ENCODE measurements around the gene CDK8. TPM values are rescaled to one million over a fixed set of nuclear protein-coding genes. Genes with fewer than 3 reads are reported as not detected.

The CDK8 gene
- total RNA-seq, 1 donor from 2014 or later: 11.3 TPM

GRCh38 chr13:26382366-26382765 lies 128.4 kb downstream of the CDK8 start:
- no peak for DNase-seq (ENCODE audit: extremely low spot score in 2 of 2)
- intact Hi-C loops (cut with DNase I): no loop called here
- no peak overlapping the region for H3K4me3 ChIP-seq
- H3K27me3 ChIP-seq: no peaks in the 10 kb centered on the region
- H3K9me3 ChIP-seq: no peaks in the 10 kb centered on the region
- no peaks in the 10 kb centered on the region for H3K4me1 ChIP-seq
- no peaks in the 10 kb centered on the region for H3K36me3 ChIP-seq
- TF ChIP-seq POLR2A (IDR thresholded peaks at IDR 0.05): no peak
- TF ChIP-seq CTCF (IDR thresholded peaks at IDR 0.05): no peak
- no peak for TF ChIP-seq POLR2AphosphoS5 (IDR thresholded peaks at IDR 0.05; ENCODE audit: insufficient read depth in 1 of 2, low read depth in 1 of 2)
- no peak overlapping the region for H3K27ac ChIP-seq

GRCh38 chr13:26382835-26383234 lies 128.9 kb downstream of the CDK8 start:
- no peaks in the 10 kb centered on the region for H3K27me3 ChIP-seq
- no peaks in the 10 kb centered on the region for H3K36me3 ChIP-seq
- DNase-seq (ENCODE audit: extremely low spot score in 2 of 2): no peak
- intact Hi-C loops (cut with DNase I): no loop called here
- H3K4me1 ChIP-seq: no peaks in the 10 kb centered on the region
- no peak overlapping the region for H3K27ac ChIP-seq
- no peaks in the 10 kb centered on the region for H3K9me3 ChIP-seq
- TF ChIP-seq POLR2AphosphoS5 (IDR thresholded peaks at IDR 0.05; ENCODE audit: insufficient read depth in 1 of 2, low read depth in 1 of 2) (no peak), CTCF (IDR thresholded peaks at IDR 0.05) (no peak), POLR2A (IDR thresholded peaks at IDR 0.05) (no peak)
- no peak overlapping the region for H3K4me3 ChIP-seq

- no peaks in the 10 kb centered on the region for H3K4me1 ChIP-seq
- H3K36me3 ChIP-seq: peaks cover 0 to 7% of the 10 kb centered on the region in 2 donors
- no peaks in the 10 kb centered on the region for H3K27me3 ChIP-seq
- no peak for TF ChIP-seq CTCF (IDR thresholded peaks at IDR 0.05)
- no peak for TF ChIP-seq POLR2A (IDR thresholded peaks at IDR 0.05)
- no peak for TF ChIP-seq POLR2AphosphoS5 (IDR thresholded peaks at IDR 0.05; ENCODE audit: insufficient read depth in 1 of 2, low read depth in 1 of 2)
- no peaks in the 10 kb centered on the region for H3K9me3 ChIP-seq
- DNase-seq (ENCODE audit: extremely low spot score in 2 of 2): no peak
- H3K4me3 ChIP-seq: no peak overlapping the region
- intact Hi-C loops (cut with DNase I): no loop called here
- no peak overlapping the region for H3K27ac ChIP-seq
Measured at GRCh38 chr13:26384587-26384986, 130.7 kb downstream of the CDK8 start.

GRCh38 chr13:26386026-26386425 lies 132.1 kb downstream of the CDK8 start:
- intact Hi-C loops (cut with DNase I): no loop called here
- Histone ChIP-seq H3K9me3 (no peaks in the 10 kb centered on the region), H3K36me3 (peaks cover 0 to 12% of the 10 kb centered on the region in 2 donors), H3K4me3 (no peak overlapping the region), H3K4me1 (no peaks in the 10 kb centered on the region), H3K27me3 (no peaks in the 10 kb centered on the region), H3K27ac (no peak overlapping the region)
- no peak for DNase-seq (ENCODE audit: extremely low spot score in 2 of 2)
- TF ChIP-seq POLR2AphosphoS5 (IDR thresholded peaks at IDR 0.05; ENCODE audit: insufficient read depth in 1 of 2, low read depth in 1 of 2): no peak
- TF ChIP-seq POLR2A (IDR thresholded peaks at IDR 0.05): no peak
- TF ChIP-seq CTCF (IDR thresholded peaks at IDR 0.05): no peak

- no peak overlapping the region for H3K4me3 ChIP-seq
- no peak overlapping the region for H3K27ac ChIP-seq
- no peak for DNase-seq (ENCODE audit: extremely low spot score in 2 of 2)
- no peaks in the 10 kb centered on the region for H3K4me1 ChIP-seq
- no peaks in the 10 kb centered on the region for H3K27me3 ChIP-seq
- intact Hi-C loops (cut with DNase I): no loop called here
- H3K9me3 ChIP-seq: no peaks in the 10 kb centered on the region
- TF ChIP-seq CTCF (IDR thresholded peaks at IDR 0.05) (no peak), POLR2A (IDR thresholded peaks at IDR 0.05) (no peak), POLR2AphosphoS5 (IDR thresholded peaks at IDR 0.05; ENCODE audit: insufficient read depth in 1 of 2, low read depth in 1 of 2) (no peak)
- peaks cover 0 to 12% of the 10 kb centered on the region in 2 donors for H3K36me3 ChIP-seq
Measured at GRCh38 chr13:26390203-26390602, 136.3 kb downstream of the CDK8 start.

Measured in vagina (tissue), 2 donors.